ENCODE measurements around the gene PECR.

Gene PECR

DNA sequence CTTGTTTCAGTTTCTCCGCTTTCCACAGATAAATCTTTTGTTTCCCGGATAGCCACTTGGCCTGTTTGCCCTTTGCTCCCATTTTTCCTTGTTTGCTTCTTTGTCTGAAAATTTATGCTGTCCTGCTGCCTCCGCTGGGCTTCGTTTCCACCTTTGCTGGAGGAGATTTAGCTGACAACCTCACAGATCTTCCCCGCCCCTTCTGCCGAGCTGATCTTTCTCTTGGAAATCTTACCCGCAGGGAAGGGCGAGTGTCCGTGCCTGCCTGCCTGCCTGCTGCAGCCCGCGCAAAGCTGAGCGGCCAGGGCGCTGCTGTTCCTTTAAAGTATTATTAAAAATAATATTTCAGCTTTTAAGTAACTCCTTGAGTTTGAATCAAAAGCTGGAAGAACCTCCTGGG is 26.2 kb upstream of the PECR start:
- DNase-seq (ENCODE audit: low read depth): no peak
- TF ChIP-seq, protein P1, sequence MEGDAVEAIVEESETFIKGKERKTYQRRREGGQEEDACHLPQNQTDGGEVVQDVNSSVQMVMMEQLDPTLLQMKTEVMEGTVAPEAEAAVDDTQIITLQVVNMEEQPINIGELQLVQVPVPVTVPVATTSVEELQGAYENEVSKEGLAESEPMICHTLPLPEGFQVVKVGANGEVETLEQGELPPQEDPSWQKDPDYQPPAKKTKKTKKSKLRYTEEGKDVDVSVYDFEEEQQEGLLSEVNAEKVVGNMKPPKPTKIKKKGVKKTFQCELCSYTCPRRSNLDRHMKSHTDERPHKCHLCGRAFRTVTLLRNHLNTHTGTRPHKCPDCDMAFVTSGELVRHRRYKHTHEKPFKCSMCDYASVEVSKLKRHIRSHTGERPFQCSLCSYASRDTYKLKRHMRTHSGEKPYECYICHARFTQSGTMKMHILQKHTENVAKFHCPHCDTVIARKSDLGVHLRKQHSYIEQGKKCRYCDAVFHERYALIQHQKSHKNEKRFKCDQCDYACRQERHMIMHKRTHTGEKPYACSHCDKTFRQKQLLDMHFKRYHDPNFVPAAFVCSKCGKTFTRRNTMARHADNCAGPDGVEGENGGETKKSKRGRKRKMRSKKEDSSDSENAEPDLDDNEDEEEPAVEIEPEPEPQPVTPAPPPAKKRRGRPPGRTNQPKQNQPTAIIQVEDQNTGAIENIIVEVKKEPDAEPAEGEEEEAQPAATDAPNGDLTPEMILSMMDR (IDR thresholded peaks at IDR 0.05; ENCODE audit: low read depth, low read length, missing control alignments): no peak
- H3K4me3 ChIP-seq (ENCODE audit: low read depth, low read length): no peak overlapping the region

DNA sequence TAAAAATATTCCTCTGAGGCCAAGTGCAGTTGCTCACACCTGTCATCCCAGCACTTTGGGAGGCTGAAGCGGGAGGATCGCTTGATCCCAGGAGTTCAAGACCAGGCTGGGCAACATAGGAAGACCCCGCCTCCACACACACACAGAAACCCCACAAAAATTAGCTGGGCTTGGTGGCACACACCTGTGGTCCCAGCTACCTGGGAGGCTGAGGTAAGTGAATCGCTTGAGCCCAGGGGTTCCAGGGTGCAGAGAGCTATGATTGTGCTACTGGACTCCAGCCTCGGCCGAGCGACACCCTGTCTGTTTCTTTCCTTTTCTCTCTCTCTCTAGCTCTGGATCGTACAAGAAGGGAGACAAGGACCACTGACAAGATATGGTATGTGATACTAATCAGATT is 25.7 kb upstream of the PECR start:
- no peak overlapping the region for H3K4me3 ChIP-seq (ENCODE audit: low read depth, low read length)

DNA sequence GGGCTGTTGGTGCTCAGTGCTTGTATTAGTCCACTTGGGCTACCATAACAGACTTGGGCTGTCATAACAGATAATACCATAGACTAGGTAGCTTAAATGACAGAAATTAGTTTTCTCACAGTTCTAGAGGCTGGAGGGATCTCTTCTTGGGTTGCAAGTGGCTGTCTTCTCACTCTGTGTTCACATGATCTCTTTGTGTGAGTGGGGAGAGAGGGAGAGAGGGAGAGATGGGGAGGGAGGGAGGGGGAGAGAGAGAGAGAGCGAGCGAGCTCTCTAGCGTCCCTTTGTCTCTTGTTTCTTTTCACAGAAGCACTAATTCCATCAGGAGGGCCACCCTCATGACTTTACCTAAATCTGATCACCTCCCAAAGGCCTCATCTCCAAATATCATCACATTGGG is 23.1 kb upstream of the PECR start:
- TF ChIP-seq, protein P1 (IDR thresholded peaks at IDR 0.05; ENCODE audit: low read depth, low read length, missing control alignments): no peak
- no peak for DNase-seq (ENCODE audit: low read depth)
- no peak overlapping the region for H3K4me3 ChIP-seq (ENCODE audit: low read depth, low read length)

More for the DNA sequence above, 25.7 kb upstream of the PECR start:
- DNase-seq (ENCODE audit: low read depth): no peak
- TF ChIP-seq, protein P1 (IDR thresholded peaks at IDR 0.05; ENCODE audit: low read depth, low read length, missing control alignments): no peak

DNA sequence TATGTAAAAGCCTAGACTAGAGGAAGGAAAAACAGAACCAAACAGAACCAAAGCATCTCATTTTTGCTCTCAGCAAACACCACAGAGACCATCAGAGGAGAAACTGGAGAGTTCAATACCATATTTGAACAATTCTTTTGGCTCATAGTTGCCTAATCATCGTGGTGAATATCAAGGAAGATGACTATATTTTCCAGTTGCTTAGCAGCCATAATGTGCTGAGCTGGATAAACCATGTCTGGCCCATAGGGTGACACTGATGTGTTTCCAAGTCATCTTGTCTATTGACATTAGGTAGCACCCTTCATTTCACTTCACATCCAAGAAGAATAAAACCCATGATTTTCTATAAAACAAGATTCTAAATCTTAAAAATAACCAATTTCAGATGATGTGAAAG is 21.6 kb upstream of the PECR start:
- TF ChIP-seq, protein P1 (IDR thresholded peaks at IDR 0.05; ENCODE audit: low read depth, low read length, missing control alignments): no peak
- no peak overlapping the region for H3K4me3 ChIP-seq (ENCODE audit: low read depth, low read length)
- no peak for DNase-seq (ENCODE audit: low read depth)

DNA sequence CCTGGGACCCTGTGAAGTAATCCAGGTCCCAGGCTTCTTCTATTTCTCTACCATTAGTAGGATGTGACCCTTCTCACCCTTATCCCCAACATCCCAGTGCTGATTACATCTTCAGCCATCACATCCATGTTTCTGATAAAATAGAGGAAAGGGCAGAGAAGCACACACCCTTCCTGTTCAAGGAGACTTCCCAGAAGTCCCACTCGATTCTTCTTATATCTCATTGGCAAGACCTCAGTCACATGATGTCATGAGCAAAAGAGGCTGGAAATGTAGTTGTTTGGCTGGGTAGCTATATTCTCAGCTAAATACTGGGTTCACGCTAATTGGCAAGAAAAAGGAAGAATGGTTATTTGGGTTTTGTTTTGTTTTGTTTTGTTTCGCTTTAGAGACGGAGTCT is 19.5 kb upstream of the PECR start:
- DNase-seq (ENCODE audit: low read depth): no peak
- no peak overlapping the region for H3K4me3 ChIP-seq (ENCODE audit: low read depth, low read length)
- TF ChIP-seq, protein P1 (IDR thresholded peaks at IDR 0.05; ENCODE audit: low read depth, low read length, missing control alignments): no peak

DNA sequence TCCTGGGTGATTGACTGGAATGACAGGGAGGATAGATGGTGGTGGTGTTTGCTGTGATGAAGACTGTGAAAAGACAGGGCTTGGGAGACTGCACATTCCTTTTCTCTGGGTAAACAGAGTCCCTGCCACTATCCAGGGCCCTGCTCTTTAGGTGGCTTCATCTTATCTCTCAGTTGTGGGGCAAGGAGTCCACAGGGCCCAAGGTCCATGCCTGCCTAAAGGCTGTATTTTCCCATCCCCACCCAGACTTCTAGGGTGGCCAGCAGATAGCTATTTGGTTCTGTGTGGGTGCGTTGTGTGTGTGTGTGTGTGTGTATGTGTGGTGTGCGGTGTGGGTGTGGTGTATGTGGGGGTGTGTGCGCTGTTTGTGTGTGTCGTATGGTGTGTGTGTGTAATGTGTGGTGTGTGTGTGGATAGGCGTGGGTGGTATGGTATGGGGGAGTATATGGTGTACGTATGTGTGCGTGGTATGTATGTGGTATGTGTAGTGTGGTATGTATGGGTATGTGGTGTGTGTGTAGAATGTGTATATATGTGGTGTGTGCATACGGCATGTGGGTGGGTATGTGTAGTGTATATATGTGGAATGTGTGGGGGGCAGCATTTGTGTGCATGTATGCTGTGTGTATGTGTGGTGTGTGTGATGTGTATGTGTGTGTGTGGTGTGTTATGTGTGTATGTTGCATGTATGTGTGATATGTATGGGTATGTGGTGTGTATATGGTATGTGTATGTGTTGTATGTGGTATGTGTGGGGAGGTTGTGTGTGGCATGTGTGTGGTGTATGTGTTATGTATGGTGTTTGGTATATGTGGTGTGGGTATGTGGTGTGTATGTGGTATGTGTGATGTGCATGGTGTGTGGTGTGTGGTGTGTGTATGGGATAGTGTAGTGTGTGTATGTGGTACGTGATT is 17.1 kb upstream of the PECR start:
- H3K4me3 ChIP-seq (ENCODE audit: low read depth, low read length): no peak overlapping the region
- TF ChIP-seq, protein P1 (IDR thresholded peaks at IDR 0.05; ENCODE audit: low read depth, low read length, missing control alignments): no peak
- no peak for DNase-seq (ENCODE audit: low read depth)

DNA sequence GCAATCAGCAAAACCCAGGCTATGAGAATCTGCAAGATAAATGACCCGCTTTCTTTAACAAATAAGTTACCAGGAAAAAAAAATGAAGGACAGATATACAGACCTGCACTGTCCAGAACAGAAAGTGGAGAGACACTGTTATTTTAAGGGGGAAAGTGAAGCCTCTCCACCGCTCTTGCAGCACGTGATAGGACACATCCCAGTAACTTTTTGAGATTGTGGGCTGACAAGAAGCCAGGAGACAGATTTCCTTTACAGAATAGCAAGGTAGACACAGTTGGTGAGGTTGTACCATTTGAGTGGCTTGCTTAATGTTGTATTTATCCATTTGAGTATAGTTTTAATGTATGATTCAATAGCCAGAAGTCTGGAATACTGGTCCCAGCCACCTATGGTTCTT is 13.1 kb upstream of the PECR start:
- DNase-seq (ENCODE audit: low read depth): no peak
- no peak overlapping the region for H3K4me3 ChIP-seq (ENCODE audit: low read depth, low read length)
- TF ChIP-seq, protein P1 (IDR thresholded peaks at IDR 0.05; ENCODE audit: low read depth, low read length, missing control alignments): no peak
